ENCODE results near the gene JMJD7.
A peak's percentile ranks its signal among the peaks of the same experiment; 100 is the strongest.

The JMJD7 gene

GRCh38 chr15:41882689-41883483 is 55.0 kb downstream of the JMJD7 start:
- H3K4me3 ChIP-seq (ENCODE audit: low read length in 2 of 2), result peak overlapping the region in 1 of 2 donors; percentile 61
- no peak overlapping the region for H3K9ac ChIP-seq (ENCODE audit: low read length in 2 of 2)
- H3K27ac ChIP-seq (ENCODE audit: low read length), result no peak overlapping the region
- peaks cover 14% of the 10 kb centered on the region for H3K4me1 ChIP-seq (ENCODE audit: control insufficient read depth, insufficient read depth, low read length)
- H3K9me3 ChIP-seq (ENCODE audit: control insufficient read depth in 2 of 2, low read length in 2 of 2), result no peaks in the 10 kb centered on the region
- peaks cover 6 to 12% of the 10 kb centered on the region in 2 donors for H3K27me3 ChIP-seq (ENCODE audit: control insufficient read depth in 1 of 2, insufficient read depth in 2 of 2, low read length in 2 of 2)
- H3K36me3 ChIP-seq (ENCODE audit: control insufficient read depth in 2 of 2, insufficient read depth in 2 of 2, low read length in 2 of 2), result no peaks in the 10 kb centered on the region

- Histone ChIP-seq H3K4me1 (ENCODE audit: control insufficient read depth, insufficient read depth, low read length) (peaks cover 14% of the 10 kb centered on the region), H3K27ac (ENCODE audit: low read length) (no peak overlapping the region), H3K9ac (ENCODE audit: low read length in 2 of 2) (no peak overlapping the region), H3K27me3 (ENCODE audit: control insufficient read depth in 1 of 2, insufficient read depth in 2 of 2, low read length in 2 of 2) (peaks cover 6 to 12% of the 10 kb centered on the region in 2 donors), H3K9me3 (ENCODE audit: control insufficient read depth in 2 of 2, low read length in 2 of 2) (no peaks in the 10 kb centered on the region), H3K4me3 (ENCODE audit: low read length in 2 of 2) (no peak overlapping the region), H3K36me3 (ENCODE audit: control insufficient read depth in 2 of 2, insufficient read depth in 2 of 2, low read length in 2 of 2) (no peaks in the 10 kb centered on the region)
Observed at GRCh38 chr15:41883484-41883825, 55.6 kb downstream of the JMJD7 start.

- no peaks in the 10 kb centered on the region for H3K9me3 ChIP-seq (ENCODE audit: control insufficient read depth in 2 of 2, low read length in 2 of 2)
- H3K4me3 ChIP-seq (ENCODE audit: low read length in 2 of 2), result no peak overlapping the region
- no peaks in the 10 kb centered on the region for H3K36me3 ChIP-seq (ENCODE audit: control insufficient read depth in 2 of 2, insufficient read depth in 2 of 2, low read length in 2 of 2)
- H3K27me3 ChIP-seq (ENCODE audit: control insufficient read depth in 1 of 2, insufficient read depth in 2 of 2, low read length in 2 of 2), result peaks cover 6 to 12% of the 10 kb centered on the region in 2 donors
- peaks cover 14% of the 10 kb centered on the region for H3K4me1 ChIP-seq (ENCODE audit: control insufficient read depth, insufficient read depth, low read length)
- no peak overlapping the region for H3K27ac ChIP-seq (ENCODE audit: low read length)
- no peak overlapping the region for H3K9ac ChIP-seq (ENCODE audit: low read length in 2 of 2)
Observed at GRCh38 chr15:41884458-41884857, 56.6 kb downstream of the JMJD7 start.

GRCh38 chr15:41885321-41885720 is 57.4 kb downstream of the JMJD7 start:
- Histone ChIP-seq H3K9me3 (ENCODE audit: control insufficient read depth in 2 of 2, low read length in 2 of 2) (no peaks in the 10 kb centered on the region), H3K4me3 (ENCODE audit: low read length in 2 of 2) (no peak overlapping the region), H3K36me3 (ENCODE audit: control insufficient read depth in 2 of 2, insufficient read depth in 2 of 2, low read length in 2 of 2) (no peaks in the 10 kb centered on the region)

GRCh38 chr15:41885841-41886240 is 57.9 kb downstream of the JMJD7 start:
- Histone ChIP-seq H3K9ac (ENCODE audit: low read length in 2 of 2) (no peak overlapping the region), H3K9me3 (ENCODE audit: control insufficient read depth in 2 of 2, low read length in 2 of 2) (no peaks in the 10 kb centered on the region), H3K27ac (ENCODE audit: low read length) (no peak overlapping the region), H3K27me3 (ENCODE audit: control insufficient read depth in 1 of 2, insufficient read depth in 2 of 2, low read length in 2 of 2) (peaks cover 3 to 8% of the 10 kb centered on the region in 2 donors), H3K4me3 (ENCODE audit: low read length in 2 of 2) (no peak overlapping the region), H3K4me1 (ENCODE audit: control insufficient read depth, insufficient read depth, low read length) (peaks cover 14% of the 10 kb centered on the region), H3K36me3 (ENCODE audit: control insufficient read depth in 2 of 2, insufficient read depth in 2 of 2, low read length in 2 of 2) (no peaks in the 10 kb centered on the region)

More at GRCh38 chr15:41885321-41885720, 57.4 kb downstream of the JMJD7 start:
- Histone ChIP-seq H3K9ac (ENCODE audit: low read length in 2 of 2) (no peak overlapping the region), H3K27me3 (ENCODE audit: control insufficient read depth in 1 of 2, insufficient read depth in 2 of 2, low read length in 2 of 2) (peaks cover 5 to 12% of the 10 kb centered on the region in 2 donors), H3K4me1 (ENCODE audit: control insufficient read depth, insufficient read depth, low read length) (peaks cover 14% of the 10 kb centered on the region), H3K27ac (ENCODE audit: low read length) (no peak overlapping the region)

- Histone ChIP-seq H3K9me3 (ENCODE audit: control insufficient read depth in 2 of 2, low read length in 2 of 2) (no peaks in the 10 kb centered on the region), H3K27ac (ENCODE audit: low read length) (no peak overlapping the region), H3K4me3 (ENCODE audit: low read length in 2 of 2) (no peak overlapping the region), H3K27me3 (ENCODE audit: control insufficient read depth in 1 of 2, insufficient read depth in 2 of 2, low read length in 2 of 2) (no peaks in the 10 kb centered on the region), H3K9ac (ENCODE audit: low read length in 2 of 2) (no peak overlapping the region), H3K4me1 (ENCODE audit: control insufficient read depth, insufficient read depth, low read length) (peaks cover 9% of the 10 kb centered on the region), H3K36me3 (ENCODE audit: control insufficient read depth in 2 of 2, insufficient read depth in 2 of 2, low read length in 2 of 2) (no peaks in the 10 kb centered on the region)
Observed at GRCh38 chr15:41886741-41887140, 58.8 kb downstream of the JMJD7 start.

- Histone ChIP-seq H3K27ac (ENCODE audit: low read length) (no peak overlapping the region), H3K4me1 (ENCODE audit: control insufficient read depth, insufficient read depth, low read length) (peaks cover 10% of the 10 kb centered on the region), H3K27me3 (ENCODE audit: control insufficient read depth in 1 of 2, insufficient read depth in 2 of 2, low read length in 2 of 2) (no peaks in the 10 kb centered on the region), H3K36me3 (ENCODE audit: control insufficient read depth in 2 of 2, insufficient read depth in 2 of 2, low read length in 2 of 2) (no peaks in the 10 kb centered on the region), H3K9me3 (ENCODE audit: control insufficient read depth in 2 of 2, low read length in 2 of 2) (no peaks in the 10 kb centered on the region), H3K4me3 (ENCODE audit: low read length in 2 of 2) (no peak overlapping the region), H3K9ac (ENCODE audit: low read length in 2 of 2) (no peak overlapping the region)
Observed at GRCh38 chr15:41887161-41887560, 59.3 kb downstream of the JMJD7 start.
